HG03469 (cell line): ENCODE results near the gene MS4A1.
"Not testable (repeated sequence)": the region's sequence is repeated elsewhere in the genome, so short reads cannot be mapped to it uniquely, and the experiment has no call there.

Experiments used
- ATAC-seq: cut with Tn5 transposase; IDR thresholded peaks from one replicate; pipeline ENCODE4 v1.9.1; 2021; ENCODE audit warnings: mild to moderate bottlenecking, moderate library complexity, moderate number of reproducible peaks; ENCODE audit not compliant: unreplicated experiment

Gene MS4A1

GRCh38 chr11:60500276-60500910, 44.7 kb downstream of the MS4A1 start:
- no peak for ATAC-seq

- ATAC-seq: no peak
Observed at GRCh38 chr11:60502221-60502775, 46.7 kb downstream of the MS4A1 start.

GRCh38 chr11:60504219-60504905, 48.7 kb downstream of the MS4A1 start:
- ATAC-seq: no peak

- ATAC-seq: not testable (repeated sequence)
Observed at GRCh38 chr11:60509609-60510008, 54.0 kb downstream of the MS4A1 start.

GRCh38 chr11:60510209-60510608, 54.6 kb downstream of the MS4A1 start:
- not testable (repeated sequence) for ATAC-seq

- no peak for ATAC-seq
Observed at GRCh38 chr11:60511393-60511792, 55.7 kb downstream of the MS4A1 start.

GRCh38 chr11:60512651-60513225, 57.1 kb downstream of the MS4A1 start:
- no peak for ATAC-seq

GRCh38 chr11:60513496-60514460, 58.1 kb downstream of the MS4A1 start:
- no peak for ATAC-seq

GRCh38 chr11:60515144-60515855, 59.7 kb downstream of the MS4A1 start, which contains the start of gene MS4A13:
Gene MS4A13, plus strand, starts transcription at chr11:60515392. Its CDS starts 2,692 bp downstream, at chr11:60518084.
- no peak for ATAC-seq
